H9 (cell line): ENCODE data around the gene FRRS1. TPM values are rescaled to one million over a fixed set of nuclear protein-coding genes. Genes with fewer than 3 reads are reported as not detected.

Experiments used
- DNase-seq: peaks from one replicate; pipeline ENCODE4 v3.0.0-alpha.2; 2017
- H2AFZ ChIP-seq: one replicate; pipeline ENCODE4 v1.6.1; 2013; ENCODE audit warnings: mild to moderate bottlenecking, low read length, control low read depth, moderate library complexity
- H2AK5ac ChIP-seq: 2 replicates; pipeline ENCODE4 v1.6.1; 2013; ENCODE audit warnings: low read length, control low read depth, mixed read lengths; ENCODE audit not compliant: insufficient read length
- H2BK120ac ChIP-seq: one replicate; pipeline ENCODE4 v1.6.1; 2013; ENCODE audit warnings: low read depth, mild to moderate bottlenecking, low read length, control low read depth, inconsistent platforms; ENCODE audit not compliant: poor library complexity, severe bottlenecking
- H2BK12ac ChIP-seq: 2 replicates; pipeline ENCODE4 v1.6.1; 2013; ENCODE audit warnings: low read length, control low read depth, mixed read lengths, low read depth; ENCODE audit not compliant: insufficient read length
- H2BK15ac ChIP-seq: 2 replicates; pipeline ENCODE4 v1.6.1; 2013; ENCODE audit warnings: low read depth, low read length, control low read depth
- H2BK20ac ChIP-seq: one replicate; pipeline ENCODE4 v1.6.1; 2013; ENCODE audit warnings: low read depth, mild to moderate bottlenecking, low read length, control low read depth, inconsistent platforms; ENCODE audit not compliant: poor library complexity, severe bottlenecking
- H2BK5ac ChIP-seq: 2 replicates; pipeline ENCODE4 v1.6.1; 2013; ENCODE audit warnings: low read length, control low read depth, mixed read lengths; ENCODE audit not compliant: insufficient read length
- H3K14ac ChIP-seq: 2 replicates; pipeline ENCODE4 v1.6.1; 2013; ENCODE audit warnings: low read length, control low read depth; ENCODE audit not compliant: insufficient read depth
- H3K18ac ChIP-seq: 2 replicates; pipeline ENCODE4 v1.6.1; 2013; ENCODE audit warnings: low read depth, mild to moderate bottlenecking, mixed read lengths, low read length, control low read depth; ENCODE audit not compliant: insufficient read length
- H3K23ac ChIP-seq: 2 replicates; pipeline ENCODE4 v1.6.1; 2013; ENCODE audit warnings: low read length, control low read depth, mixed read lengths, low read depth; ENCODE audit not compliant: insufficient read length
- H3K23me2 ChIP-seq: 2 replicates; pipeline ENCODE4 v1.6.1; 2013; ENCODE audit warnings: low read depth, mild to moderate bottlenecking, mixed read lengths, low read length, control low read depth; ENCODE audit not compliant: insufficient read length, poor library complexity, severe bottlenecking
- H3K27ac ChIP-seq: 2 replicates; pipeline ENCODE4 v1.5.1; 2013; ENCODE audit warnings: low read length, control low read depth, mixed read lengths, low read depth; ENCODE audit not compliant: insufficient read length
- H3K27me3 ChIP-seq: 2 replicates; pipeline ENCODE4 v1.6.1; 2013; ENCODE audit warnings: low read length, control low read depth, inconsistent platforms; ENCODE audit not compliant: insufficient read depth
- H3K4ac ChIP-seq: 2 replicates; pipeline ENCODE4 v1.6.1; 2013; ENCODE audit warnings: low read depth, mild to moderate bottlenecking, control low read depth, inconsistent platforms, low read length, moderate library complexity
- H3K4me1 ChIP-seq: 2 replicates; pipeline ENCODE4 v1.6.1; 2013; ENCODE audit warnings: low read length, control low read depth, inconsistent platforms; ENCODE audit not compliant: insufficient read depth
- H3K4me2 ChIP-seq: 2 replicates; pipeline ENCODE4 v1.6.1; 2013; ENCODE audit warnings: low read length, control low read depth, mixed read lengths; ENCODE audit not compliant: insufficient read length, insufficient read depth
- H3K56ac ChIP-seq: 2 replicates; pipeline ENCODE4 v1.6.1; 2013; ENCODE audit warnings: low read depth, mild to moderate bottlenecking, mixed read lengths, low read length, control low read depth; ENCODE audit not compliant: insufficient read length
- H3K79me1 ChIP-seq: 2 replicates; pipeline ENCODE4 v1.6.1; 2013; ENCODE audit warnings: low read depth, mild to moderate bottlenecking, moderate library complexity, low read length, control low read depth, inconsistent platforms; ENCODE audit not compliant: insufficient read depth, poor library complexity, severe bottlenecking
- H3K79me2 ChIP-seq: 2 replicates; pipeline ENCODE4 v1.6.1; 2013; ENCODE audit warnings: low read length, control low read depth, inconsistent platforms; ENCODE audit not compliant: insufficient read depth
- H3K9ac ChIP-seq: 2 replicates; pipeline ENCODE4 v1.6.1; 2013; ENCODE audit warnings: low read length, control low read depth, mixed read lengths; ENCODE audit not compliant: insufficient read length; ENCODE audit errors: extremely low read depth
- H3K9me3 ChIP-seq: one replicate; pipeline ENCODE4 v1.6.1; 2013; ENCODE audit warnings: low read depth, low read length, inconsistent platforms; ENCODE audit not compliant: control insufficient read depth
- H3T11ph ChIP-seq: one replicate; pipeline ENCODE4 v1.6.1; 2013; ENCODE audit warnings: mild to moderate bottlenecking, low read length, control low read depth, inconsistent platforms
- H4K20me1 ChIP-seq: one replicate; pipeline ENCODE4 v1.6.1; 2013; ENCODE audit not compliant: control insufficient read depth, insufficient read length, insufficient read depth
- H4K5ac ChIP-seq: 2 replicates; pipeline ENCODE4 v1.6.1; 2013; ENCODE audit warnings: low read depth, mild to moderate bottlenecking, mixed read lengths, low read length, control low read depth; ENCODE audit not compliant: insufficient read length
- H4K8ac ChIP-seq: replicated peaks from 2 replicates; pipeline ENCODE4 v1.6.1; 2013; ENCODE audit warnings: low read length, control low read depth, mixed read lengths, low read depth; ENCODE audit not compliant: insufficient read length
- H4K91ac ChIP-seq: 2 replicates; pipeline ENCODE4 v1.6.1; 2013; ENCODE audit warnings: low read depth, mild to moderate bottlenecking, moderate library complexity, mixed read lengths, low read length, control low read depth; ENCODE audit not compliant: insufficient read length
- H3K27ac Mint-ChIP-seq, 3 experiments: 2 replicates in 2 of 3; 3 replicates in 1 of 3; pipeline ENCODE4 v1.8.0; 2020 to 2021; ENCODE audit warnings: mixed read lengths in 3 of 3, mild to moderate bottlenecking in 1 of 3, moderate library complexity in 1 of 3
- H3K27me3 Mint-ChIP-seq: 2 replicates; pipeline ENCODE4 v1.8.0; 2021; ENCODE audit warnings: low read depth, mild to moderate bottlenecking, moderate library complexity, mixed read lengths
- H3K36me3 Mint-ChIP-seq, 3 experiments: 2 replicates in 2 of 3; 3 replicates in 1 of 3; pipeline ENCODE4 v1.8.0; 2020 to 2021; ENCODE audit warnings: low read depth in 3 of 3, mixed read lengths in 3 of 3; ENCODE audit not compliant: insufficient read depth in 1 of 3
- H3K4me1 Mint-ChIP-seq, 2 experiments: 2 replicates each; pipeline ENCODE4 v1.8.0; 2020; ENCODE audit warnings: mixed read lengths in 2 of 2
- H3K4me3 Mint-ChIP-seq, 2 experiments: 2 replicates in 1 of 2; 3 replicates in 1 of 2; pipeline ENCODE4 v1.8.0; 2020 to 2021; ENCODE audit warnings: mild to moderate bottlenecking in 2 of 2, mixed read lengths in 2 of 2, moderate library complexity in 1 of 2
- H3K9me3 Mint-ChIP-seq, 2 experiments: 2 replicates in 1 of 2; 3 replicates in 1 of 2; pipeline ENCODE4 v1.8.0; 2020; ENCODE audit warnings: mild to moderate bottlenecking in 2 of 2, mixed read lengths in 2 of 2, moderate library complexity in 1 of 2
- WGBS: extraction: QIAGEN DNeasy Blood & Tissue Kit; methylation state at CpG from one replicate; pipeline ENCODE4 v1.1.7; 2013; ENCODE audit warnings: missing lambda C conversion rate, low lambda C conversion rate, mixed read lengths; ENCODE audit not compliant: insufficient read length; ENCODE audit errors: extremely low coverage; 5-methylcytosine and 5-hydroxymethylcytosine counted together
- total RNA-seq: library from RNA; stranded (reverse); gene quantifications from 2 replicates; pipeline ENCODE4 v1.2.1, GENCODE V29; 2021
- TF ChIP-seq, protein P1 (sequence below): fragments of 200-600 bp; sonication (generic); conservative IDR thresholded peaks from 3 replicates; pipeline ENCODE4 v1.8.0; 2021; ENCODE audit warnings: antibody characterized with exemption, mild to moderate bottlenecking

Gene FRRS1
- total RNA-seq, 1 experiment from 2014 or later: 5.6 TPM

GRCh38 chr1:99811747-99812146 is 45.3 kb upstream of the FRRS1 start:
- Histone ChIP-seq H3K56ac (no peak overlapping the region), H2BK12ac (no peak overlapping the region), H4K91ac (no peak overlapping the region), H3K27me3 (no peaks in the 10 kb centered on the region), H2BK120ac (no peak overlapping the region), H4K20me1 (no peaks in the 10 kb centered on the region), H3K4me2 (no peak overlapping the region), H3K9me3 (no peaks in the 10 kb centered on the region), H3K4ac (no peak overlapping the region), H3K14ac (no peak overlapping the region), H3K27ac (no peak overlapping the region), H3K23me2 (no peaks in the 10 kb centered on the region), H3K18ac (no peak overlapping the region), H3K23ac (no peak overlapping the region), H2BK15ac (no peak overlapping the region), H4K8ac (no peak overlapping the region), H2AFZ (no peak overlapping the region), H2BK5ac (no peak overlapping the region), H3T11ph (no peak overlapping the region), H3K9ac (no peak overlapping the region), H3K4me1 (no peaks in the 10 kb centered on the region), H4K5ac (no peak overlapping the region), H3K79me2 (no peaks in the 10 kb centered on the region), H2AK5ac (no peak overlapping the region), H3K79me1 (no peaks in the 10 kb centered on the region), H2BK20ac (no peak overlapping the region)
- no peak for DNase-seq
- WGBS: no CpG with 5 or more reads among the region's 1 CpG
- Mint-ChIP-seq H3K27ac (no peak overlapping the region), H3K4me1 (peaks cover 9 to 15% of the 10 kb centered on the region in 2 experiments), H3K4me3 (no peak overlapping the region), H3K27me3 (0 out of 2 replicates have a peak, but pooled peaks cover 4% of the 10 kb centered on the region), H3K9me3 (no peaks in the 10 kb centered on the region), H3K36me3 (no peaks in the 10 kb centered on the region)
- TF ChIP-seq, protein P1, sequence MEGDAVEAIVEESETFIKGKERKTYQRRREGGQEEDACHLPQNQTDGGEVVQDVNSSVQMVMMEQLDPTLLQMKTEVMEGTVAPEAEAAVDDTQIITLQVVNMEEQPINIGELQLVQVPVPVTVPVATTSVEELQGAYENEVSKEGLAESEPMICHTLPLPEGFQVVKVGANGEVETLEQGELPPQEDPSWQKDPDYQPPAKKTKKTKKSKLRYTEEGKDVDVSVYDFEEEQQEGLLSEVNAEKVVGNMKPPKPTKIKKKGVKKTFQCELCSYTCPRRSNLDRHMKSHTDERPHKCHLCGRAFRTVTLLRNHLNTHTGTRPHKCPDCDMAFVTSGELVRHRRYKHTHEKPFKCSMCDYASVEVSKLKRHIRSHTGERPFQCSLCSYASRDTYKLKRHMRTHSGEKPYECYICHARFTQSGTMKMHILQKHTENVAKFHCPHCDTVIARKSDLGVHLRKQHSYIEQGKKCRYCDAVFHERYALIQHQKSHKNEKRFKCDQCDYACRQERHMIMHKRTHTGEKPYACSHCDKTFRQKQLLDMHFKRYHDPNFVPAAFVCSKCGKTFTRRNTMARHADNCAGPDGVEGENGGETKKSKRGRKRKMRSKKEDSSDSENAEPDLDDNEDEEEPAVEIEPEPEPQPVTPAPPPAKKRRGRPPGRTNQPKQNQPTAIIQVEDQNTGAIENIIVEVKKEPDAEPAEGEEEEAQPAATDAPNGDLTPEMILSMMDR: no peak
